Caco-2 (cell line): Measurements from ENCODE around the gene GYG2. TPM values are rescaled to one million over a fixed set of nuclear protein-coding genes. Genes with fewer than 3 reads are reported as not detected.
A peak's percentile ranks its signal among the peaks of the same experiment; 100 is the strongest.

Experiments
- BruUV-seq: library from RNA; stranded (reverse); fragments of 400-500 nt; replicated peaks from 2 replicates; lab custom pipeline; 2021; lab: Mats Ljungman, UMichigan
- CTCF ChIA-PET: fragments of 300-600 bp; sonication (Branson Sonifier 250); formaldehyde crosslinking; loops from one replicate; lab custom pipeline; 2022; ENCODE audit warnings: antibody characterized with exemption; lab: Charles Lee
- POLR2A ChIA-PET: fragments of 300-600 bp; sonication (Branson Sonifier 250); formaldehyde crosslinking; loops from one replicate; lab custom pipeline; 2022; ENCODE audit warnings: antibody characterized with exemption; lab: Charles Lee
- DNase-seq, 2 experiments: peaks; one replicate each; pipeline versions ENCODE4 v3.0.0 to v3.0.0-alpha.2; 2020 to 2022
- H3K27me3 ChIP-seq: replicated peaks from 2 replicates; pipeline ENCODE4 v1.6.0; 2011; ENCODE audit warnings: low read length; ENCODE audit not compliant: control insufficient read depth, insufficient read depth
- H3K36me3 ChIP-seq: 2 replicates; pipeline ENCODE4 v1.5.1; 2011; ENCODE audit warnings: low read length; ENCODE audit not compliant: control insufficient read depth, insufficient read depth
- H3K4me1 ChIP-seq: fragments of 250-450 bp; sonication (Bioruptor Pico); 2 replicates; pipeline ENCODE4 v1.5.1; 2020; ENCODE audit warnings: mild to moderate bottlenecking
- H3K4me3 ChIP-seq: 2 replicates; pipeline ENCODE4 v1.5.1; 2011; ENCODE audit warnings: low read depth, mild to moderate bottlenecking, control low read depth, low read length
- H3K9me3 ChIP-seq: fragments of 250-450 bp; sonication (Bioruptor Pico); 2 replicates; pipeline ENCODE4 v1.5.1; 2020; ENCODE audit warnings: mild to moderate bottlenecking, moderate library complexity
- H3K27ac Mint-ChIP-seq: one replicate; pipeline ENCODE4 v1.8.0; 2022; ENCODE audit warnings: mixed read lengths; ENCODE audit not compliant: unreplicated experiment
- H3K27me3 Mint-ChIP-seq: one replicate; pipeline ENCODE4 v1.8.0; 2022; ENCODE audit warnings: mixed read lengths; ENCODE audit not compliant: insufficient read depth, unreplicated experiment
- H3K36me3 Mint-ChIP-seq: one replicate; pipeline ENCODE4 v1.8.0; 2022; ENCODE audit warnings: mild to moderate bottlenecking, mixed read lengths; ENCODE audit not compliant: insufficient read depth, unreplicated experiment
- H3K4me1 Mint-ChIP-seq: one replicate; pipeline ENCODE4 v1.8.0; 2022; ENCODE audit warnings: low read depth, mixed read lengths; ENCODE audit not compliant: unreplicated experiment
- H3K4me3 Mint-ChIP-seq: one replicate; pipeline ENCODE4 v1.8.0; 2022; ENCODE audit warnings: mild to moderate bottlenecking, moderate library complexity, mixed read lengths; ENCODE audit not compliant: unreplicated experiment
- H3K9me3 Mint-ChIP-seq: one replicate; pipeline ENCODE4 v1.8.0; 2022; ENCODE audit warnings: mixed read lengths; ENCODE audit not compliant: unreplicated experiment
- CTCF ChIP-seq, 2 experiments: fragments of 200-600 bp in 1 of 2; IDR thresholded peaks; 1 replicate in 1 of 2; 2 replicates in 1 of 2; pipeline versions ENCODE4 v1.5.1 to v1.8.0; 2011 to 2022; ENCODE audit warnings: antibody characterized with exemption in 1 of 2, control low read depth in 1 of 2, inconsistent platforms in 1 of 2, low read depth in 1 of 2, low read length in 1 of 2, mild to moderate bottlenecking in 1 of 2, moderate library complexity in 1 of 2; ENCODE audit not compliant: insufficient read depth in 1 of 2, severe bottlenecking in 1 of 2, unreplicated experiment in 1 of 2
- intact Hi-C: fragments of 100-400 bp; cut with micrococcal nuclease; formaldehyde crosslinking; loops from one replicate; pipeline ENCODE4 v1.10.0; 2022; ENCODE audit not compliant: unreplicated experiment
- total RNA-seq: library from RNA; stranded (reverse); gene quantifications from 2 replicates; pipeline ENCODE4 v1.2.3, GENCODE V29; 2022

Gene GYG2
- total RNA-seq, 1 experiment from 2014 or later: 50.4 TPM

- H3K27me3 Mint-ChIP-seq: no peaks in the 10 kb centered on the region
- CTCF ChIA-PET: no interaction called here
- H3K4me3 ChIP-seq: no peak overlapping the region
- no peaks in the 10 kb centered on the region for H3K9me3 ChIP-seq
- no peak for TF ChIP-seq CTCF (IDR thresholded peaks at IDR 0.05; ENCODE audit: insufficient read depth in 1 of 2, low read depth in 1 of 2, low read length in 1 of 2, severe bottlenecking in 1 of 2, unreplicated experiment in 1 of 2)
- H3K4me1 Mint-ChIP-seq: peaks cover 7% of the 10 kb centered on the region
- no TSS peak for BruUV-seq
- POLR2A ChIA-PET: no interaction called here
- H3K4me3 Mint-ChIP-seq: no peak overlapping the region
- no peaks in the 10 kb centered on the region for H3K36me3 ChIP-seq
- H3K4me1 ChIP-seq: no peaks in the 10 kb centered on the region
- H3K27ac Mint-ChIP-seq: no peak overlapping the region
- no peak for DNase-seq
- H3K36me3 Mint-ChIP-seq: no peaks in the 10 kb centered on the region
- no peaks in the 10 kb centered on the region for H3K9me3 Mint-ChIP-seq
- no peaks in the 10 kb centered on the region for H3K27me3 ChIP-seq
- intact Hi-C loops: no loop called here
These were observed 11.7 kb upstream of the GYG2 start for GRCh38 chrX:2817036-2817435.

DNA sequence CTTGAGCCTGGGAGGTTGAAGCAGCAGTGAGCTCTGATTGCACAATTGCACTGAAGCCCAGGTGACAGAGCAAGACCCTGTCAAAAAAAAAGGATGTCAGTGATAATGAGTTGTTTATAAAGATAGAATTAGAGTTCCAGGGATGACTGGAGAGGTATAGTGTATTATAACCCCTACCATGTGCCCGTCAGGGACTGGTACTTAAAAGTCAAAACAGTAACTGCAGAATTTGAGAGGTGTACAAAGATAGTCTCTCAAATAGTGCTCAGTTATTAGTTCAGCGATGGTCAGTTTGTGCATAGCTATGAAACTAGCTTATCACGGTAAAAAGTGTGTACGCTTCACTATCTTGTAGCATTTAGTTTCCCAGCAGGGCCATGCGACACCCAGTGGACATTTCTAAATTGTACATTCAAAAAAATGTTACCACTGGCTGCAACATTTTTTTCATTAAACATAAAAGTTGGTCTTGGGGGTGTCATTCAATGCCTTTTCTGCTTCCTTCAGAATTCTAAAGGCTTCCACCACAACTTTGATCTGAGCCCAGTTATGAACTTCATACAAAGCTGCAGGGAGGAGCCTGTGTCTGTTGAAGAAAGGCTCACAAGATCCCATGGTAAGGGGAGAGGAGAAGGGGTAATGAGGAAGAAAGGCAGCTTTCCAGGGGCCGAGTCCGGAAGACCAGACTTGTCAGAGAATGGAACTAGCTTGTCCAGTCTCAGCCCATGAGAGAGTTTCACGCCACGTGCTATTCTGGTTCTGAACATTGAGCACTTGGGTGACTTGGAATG, 9.2 kb upstream of the GYG2 start:
- CTCF ChIA-PET: interaction anchor here (0.6 to 1.0 kb wide), 2 partner anchors 31 to 49 kb away, joined by 3 to 4 read pairs; no protein-coding TSS in a partner anchor
- Mint-ChIP-seq H3K4me3 (no peak overlapping the region), H3K9me3 (no peaks in the 10 kb centered on the region), H3K27me3 (no peaks in the 10 kb centered on the region), H3K27ac (no peak overlapping the region), H3K36me3 (no peaks in the 10 kb centered on the region), H3K4me1 (peaks cover 7% of the 10 kb centered on the region)
- H3K4me1 ChIP-seq: no peaks in the 10 kb centered on the region
- H3K4me3 ChIP-seq: no peak overlapping the region
- no peaks in the 10 kb centered on the region for H3K27me3 ChIP-seq
- peak; percentile 30 to 61 for TF ChIP-seq CTCF (IDR thresholded peaks at IDR 0.05; ENCODE audit: insufficient read depth in 1 of 2, low read depth in 1 of 2, low read length in 1 of 2, severe bottlenecking in 1 of 2, unreplicated experiment in 1 of 2)
- H3K36me3 ChIP-seq: no peaks in the 10 kb centered on the region
- POLR2A ChIA-PET: no interaction called here
- BruUV-seq: no TSS peak
- intact Hi-C loops: loop anchor here (1.0 kb wide), 1 partner anchor 175 kb away; no protein-coding TSS in a partner anchor
- no peaks in the 10 kb centered on the region for H3K9me3 ChIP-seq
- peak in 1 of 2 experiments; percentile 36 for DNase-seq

DNA sequence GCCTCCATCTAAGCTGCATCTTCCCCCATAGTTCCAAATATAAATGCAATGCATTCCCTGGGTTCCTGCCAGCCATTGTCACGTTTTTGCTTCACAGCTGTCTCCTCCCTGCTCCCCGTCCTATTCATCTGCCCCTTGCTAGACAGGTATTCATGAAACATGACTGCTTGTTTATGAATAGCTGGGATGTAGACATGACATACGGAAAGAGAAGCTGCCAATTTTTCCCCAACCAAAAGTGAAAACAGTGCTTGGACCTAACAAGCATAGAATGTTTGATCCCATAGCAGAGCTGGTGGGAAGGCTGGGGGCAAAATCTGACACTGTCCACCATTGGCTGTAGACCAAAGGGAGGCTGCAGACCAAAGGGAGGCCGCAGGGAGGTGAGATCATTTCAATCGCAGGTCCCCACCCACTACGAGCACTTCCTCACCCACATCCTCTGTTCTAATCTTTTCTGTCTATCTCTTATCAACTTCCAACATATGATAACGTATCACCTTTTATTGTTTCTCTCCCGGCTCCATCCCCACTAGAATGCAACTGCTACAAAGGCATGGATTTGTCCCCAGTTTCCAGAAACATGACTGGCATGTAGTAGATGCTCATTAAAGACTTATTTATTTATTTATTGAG, 8.5 kb upstream of the GYG2 start:
- no peaks in the 10 kb centered on the region for H3K4me1 ChIP-seq
- TF ChIP-seq CTCF (IDR thresholded peaks at IDR 0.05; ENCODE audit: insufficient read depth in 1 of 2, low read depth in 1 of 2, low read length in 1 of 2, severe bottlenecking in 1 of 2, unreplicated experiment in 1 of 2): no peak
- Mint-ChIP-seq H3K27me3 (no peaks in the 10 kb centered on the region), H3K36me3 (no peaks in the 10 kb centered on the region), H3K4me3 (no peak overlapping the region), H3K9me3 (no peaks in the 10 kb centered on the region), H3K27ac (no peak overlapping the region), H3K4me1 (peaks cover 7% of the 10 kb centered on the region)
- intact Hi-C loops: no loop called here
- ChIA-PET POLR2A (no interaction called here), CTCF (interaction anchor here (1.0 kb wide), 1 partner anchor 48 kb away, joined by 3 read pairs; no protein-coding TSS in a partner anchor)
- no TSS peak for BruUV-seq
- no peaks in the 10 kb centered on the region for H3K36me3 ChIP-seq
- H3K4me3 ChIP-seq: no peak overlapping the region
- H3K9me3 ChIP-seq: no peaks in the 10 kb centered on the region
- no peaks in the 10 kb centered on the region for H3K27me3 ChIP-seq
- no peak for DNase-seq
